Measurements from ENCODE around the gene ADAMTS2. TPM values are rescaled to one million over a fixed set of nuclear protein-coding genes. Genes with fewer than 3 reads are reported as not detected.

ADAMTS2 gene
- total RNA-seq, 3 donors from 2014 or later (not counting 1 experiment from before 2014, with no cell fraction given) = 0.28 TPM; not detected in 2

GRCh38 chr5:179208706-179209358, 136.4 kb downstream of the ADAMTS2 start:
- Mint-ChIP-seq H3K9me3 (no peaks in the 10 kb centered on the region), H3K4me1 (no peaks in the 10 kb centered on the region), H3K27ac (no peak overlapping the region), H3K36me3 (no peaks in the 10 kb centered on the region), H3K27me3 (ENCODE audit: low read depth in 2 of 2) (no peaks in the 10 kb centered on the region), H3K4me3 (no peak overlapping the region)
- TF ChIP-seq CTCF (IDR thresholded peaks at IDR 0.05) = no peak
- DNase-seq = no peak
- no peaks in the 10 kb centered on the region for H3K9me3 ChIP-seq (ENCODE audit: control insufficient read depth, insufficient read depth, low read length)
- WGBS (ENCODE audit: insufficient coverage) = 90% methylated on average over 18 of the region's 18 CpGs
- no peaks in the 10 kb centered on the region for H3K4me1 ChIP-seq (ENCODE audit: control insufficient read depth, insufficient read depth, low read length)
- H3K27ac ChIP-seq (ENCODE audit: low read length) = no peak overlapping the region
- intact Hi-C loops (cut with micrococcal nuclease) = no loop called here
- no peak for ATAC-seq
- H3K4me3 ChIP-seq (ENCODE audit: low read length) = no peak overlapping the region
- no peaks in the 10 kb centered on the region for H3K27me3 ChIP-seq (ENCODE audit: control insufficient read depth, insufficient read depth, low read length)
- no peaks in the 10 kb centered on the region for H3K36me3 ChIP-seq (ENCODE audit: control insufficient read depth, insufficient read depth, low read length)

GRCh38 chr5:179207920-179208705, 137.1 kb downstream of the ADAMTS2 start:
- Histone ChIP-seq H3K27me3 (ENCODE audit: control insufficient read depth, insufficient read depth, low read length) (no peaks in the 10 kb centered on the region), H3K27ac (ENCODE audit: low read length) (no peak overlapping the region), H3K4me1 (ENCODE audit: control insufficient read depth, insufficient read depth, low read length) (no peaks in the 10 kb centered on the region), H3K9me3 (ENCODE audit: control insufficient read depth, insufficient read depth, low read length) (no peaks in the 10 kb centered on the region), H3K36me3 (ENCODE audit: control insufficient read depth, insufficient read depth, low read length) (no peaks in the 10 kb centered on the region), H3K4me3 (ENCODE audit: low read length) (no peak overlapping the region)
- Mint-ChIP-seq H3K4me3 (no peak overlapping the region), H3K9me3 (no peaks in the 10 kb centered on the region), H3K36me3 (no peaks in the 10 kb centered on the region), H3K27ac (no peak overlapping the region), H3K4me1 (no peaks in the 10 kb centered on the region), H3K27me3 (ENCODE audit: low read depth in 2 of 2) (no peaks in the 10 kb centered on the region)
- TF ChIP-seq CTCF (IDR thresholded peaks at IDR 0.05) = no peak
- intact Hi-C loops (cut with micrococcal nuclease) = no loop called here
- DNase-seq (no peak), ATAC-seq (no peak)
- WGBS (ENCODE audit: insufficient coverage) = 82% methylated on average over 22 of the region's 22 CpGs

- Mint-ChIP-seq H3K36me3 (no peaks in the 10 kb centered on the region), H3K27me3 (ENCODE audit: low read depth in 2 of 2) (no peaks in the 10 kb centered on the region), H3K4me1 (no peaks in the 10 kb centered on the region), H3K4me3 (no peak overlapping the region), H3K27ac (no peak overlapping the region), H3K9me3 (no peaks in the 10 kb centered on the region)
- no peak overlapping the region for H3K27ac ChIP-seq (ENCODE audit: low read length)
- no peaks in the 10 kb centered on the region for H3K36me3 ChIP-seq (ENCODE audit: control insufficient read depth, insufficient read depth, low read length)
- H3K4me3 ChIP-seq (ENCODE audit: low read length) = no peak overlapping the region
- intact Hi-C loops (cut with micrococcal nuclease) = no loop called here
- DNase-seq = no peak
- no peak for TF ChIP-seq CTCF (IDR thresholded peaks at IDR 0.05)
- 75% methylated on average over 20 of the region's 20 CpGs for WGBS (ENCODE audit: insufficient coverage)
- no peaks in the 10 kb centered on the region for H3K9me3 ChIP-seq (ENCODE audit: control insufficient read depth, insufficient read depth, low read length)
- no peak for ATAC-seq
- no peaks in the 10 kb centered on the region for H3K4me1 ChIP-seq (ENCODE audit: control insufficient read depth, insufficient read depth, low read length)
- H3K27me3 ChIP-seq (ENCODE audit: control insufficient read depth, insufficient read depth, low read length) = no peaks in the 10 kb centered on the region
Observed at GRCh38 chr5:179207470-179207869, 137.8 kb downstream of the ADAMTS2 start.

All from natural killer cell (primary cell).